Stimulated activated CD4-positive, alpha-beta T cell treated with anti-CD3 and anti-CD28 coated beads, Interleukin-1b, Interleukin-23, amount 100 ng/mL, for 1 hour (primary cell): Measurements from ENCODE around the gene SYT2.
"Not testable (repeated sequence)": the region's sequence is repeated elsewhere in the genome, so short reads cannot be mapped to it uniquely, and the experiment has no call there.

Source experiments
- DNase-seq, 2 donors: peaks; one replicate each; pipeline ENCODE4 v3.0.0-alpha.2; 2020; ENCODE audit warnings: low read depth in 2 of 2

The SYT2 gene

DNA sequence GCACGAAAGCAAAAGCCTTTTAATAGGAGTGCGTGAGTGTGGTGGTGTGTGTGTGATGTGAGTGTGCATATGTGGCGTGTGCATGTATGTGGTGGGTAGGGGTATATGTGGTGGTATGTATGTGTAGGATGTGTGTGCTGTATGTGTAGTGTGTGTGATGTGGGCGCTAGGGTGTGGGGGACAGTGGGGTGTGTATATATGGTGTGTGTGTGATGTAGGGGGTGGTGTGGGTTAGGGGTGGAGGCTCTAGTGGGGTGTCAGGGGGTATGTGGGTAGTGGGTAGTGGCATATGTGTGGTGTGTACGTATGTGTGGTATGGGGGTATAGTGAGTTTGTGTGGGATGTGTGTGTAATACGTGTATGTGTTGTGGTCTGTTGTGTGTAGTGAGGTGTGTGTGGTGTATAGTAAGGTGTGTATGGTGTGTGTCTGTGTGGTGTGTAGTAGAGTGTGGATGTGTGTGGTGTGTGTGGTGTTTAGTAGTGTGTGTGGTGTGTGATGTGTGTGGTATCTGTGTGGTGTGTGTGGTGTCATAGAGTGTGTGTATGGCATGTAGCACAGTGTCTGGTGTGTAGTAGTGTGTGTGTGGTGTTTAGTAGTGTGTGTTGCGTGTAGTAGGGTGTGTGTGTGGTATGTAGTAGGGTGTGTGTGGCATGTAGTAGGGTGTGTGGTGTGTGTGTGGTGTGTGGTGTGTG is 86.0 kb downstream of the SYT2 start:
- DNase-seq = no peak

DNA sequence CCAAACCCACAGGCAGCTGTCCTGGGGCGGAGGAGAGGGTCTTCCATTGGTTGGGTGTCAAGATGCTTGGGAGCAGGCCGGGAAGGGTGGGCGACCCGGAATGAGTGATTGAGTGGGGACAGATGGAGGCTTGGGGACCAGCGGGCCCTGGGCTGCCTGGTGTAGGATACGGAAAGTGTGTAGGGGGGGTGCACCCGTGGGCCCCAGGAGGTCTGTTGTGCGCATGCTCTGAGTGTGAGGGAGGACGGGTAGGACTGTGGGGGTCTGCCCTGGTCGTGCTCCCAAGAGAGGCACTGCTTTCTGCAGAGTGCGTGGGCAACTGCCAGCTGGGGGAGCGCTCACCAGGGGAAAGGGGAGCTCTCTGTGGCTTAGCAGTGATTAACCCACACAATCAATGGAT is 86.8 kb downstream of the SYT2 start:
- not testable (repeated sequence) for DNase-seq

DNA sequence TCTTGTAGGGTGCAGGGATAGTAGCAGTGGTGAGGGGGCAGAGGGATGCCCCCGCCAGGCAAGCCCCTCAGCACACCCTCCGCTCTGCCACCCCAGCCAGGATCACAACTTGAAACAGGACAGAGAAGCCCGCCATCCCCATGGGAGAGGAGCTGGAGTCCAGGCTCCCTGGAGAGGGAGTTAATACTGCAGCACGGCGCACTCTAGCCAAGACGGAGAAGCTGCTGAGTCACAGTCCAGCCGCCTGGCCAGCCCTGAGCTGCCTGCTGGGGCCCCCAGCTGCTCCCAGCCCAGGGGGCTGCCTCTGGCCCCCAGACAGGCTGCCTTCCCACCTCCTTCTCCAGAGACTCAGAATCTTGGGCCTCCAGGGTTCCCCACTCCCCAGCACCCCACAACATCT is 87.2 kb downstream of the SYT2 start:
- no peak for DNase-seq

DNA sequence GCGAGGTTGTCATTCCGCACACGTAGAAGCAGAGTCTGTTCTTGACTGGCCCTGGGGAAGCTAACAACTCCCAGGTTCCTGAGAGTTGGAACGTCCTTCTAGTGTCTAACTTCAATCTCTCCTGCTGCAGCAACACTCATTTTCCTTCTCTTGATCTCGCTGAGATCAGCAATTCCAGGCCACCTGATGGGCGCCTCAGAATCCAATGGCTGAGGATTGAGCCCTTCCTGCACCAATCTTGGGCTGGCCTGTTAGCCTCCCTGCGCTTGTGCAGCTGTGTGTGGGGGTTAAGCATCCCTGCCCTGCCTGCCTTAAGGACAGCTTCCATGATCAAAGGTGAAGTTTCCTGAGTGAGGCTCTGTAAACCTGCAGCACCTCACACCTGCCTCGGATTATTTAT is 87.9 kb downstream of the SYT2 start:
- no peak for DNase-seq

GRCh38 chr1:202621446-202621845 is 88.8 kb downstream of the SYT2 start:
- DNase-seq = no peak

GRCh38 chr1:202620036-202620435 is 90.2 kb downstream of the SYT2 start:
- DNase-seq = not testable (repeated sequence)

- no peak for DNase-seq
These were observed 90.7 kb downstream of the SYT2 start for GRCh38 chr1:202619505-202619904.

DNA sequence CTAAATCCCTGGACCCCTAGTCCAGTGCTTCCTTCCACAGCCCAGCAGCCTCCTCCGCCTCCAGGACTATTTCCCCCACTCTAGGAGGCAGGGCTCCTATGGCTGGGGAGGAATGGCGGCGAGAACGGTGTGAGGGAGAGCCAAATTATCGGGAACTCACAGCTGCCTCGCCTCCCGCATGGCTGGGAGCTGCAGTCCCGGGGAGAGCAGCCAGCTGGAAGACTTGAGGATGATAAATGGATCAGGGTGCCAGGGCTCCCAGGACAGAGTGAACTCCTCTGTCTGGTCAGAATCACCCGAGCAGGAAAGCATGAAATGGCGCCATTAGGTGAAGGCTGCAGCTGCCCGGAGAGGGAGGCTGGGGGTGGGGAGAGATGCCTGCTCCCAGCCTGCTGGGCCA is 91.2 kb downstream of the SYT2 start:
- DNase-seq = not testable (repeated sequence)

GRCh38 chr1:202616355-202616915 is 93.8 kb downstream of the SYT2 start:
- no peak for DNase-seq

GRCh38 chr1:202615501-202616354 is 94.5 kb downstream of the SYT2 start:
- DNase-seq = no peak

DNA sequence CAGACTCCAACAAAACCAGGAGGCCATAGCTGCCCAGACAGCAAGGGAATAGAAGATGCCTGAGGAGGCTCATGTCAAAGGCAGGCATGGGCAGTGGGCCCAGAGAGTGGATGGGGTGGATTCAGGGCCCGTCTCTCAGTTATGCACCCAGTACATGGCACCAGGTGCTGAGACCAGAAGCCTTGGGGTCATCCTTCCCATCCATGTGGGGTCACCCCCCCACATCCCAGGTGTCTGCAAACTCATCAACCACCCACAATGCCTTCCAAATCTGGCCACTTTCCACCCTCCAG is 95.1 kb downstream of the SYT2 start:
- DNase-seq = not testable (repeated sequence)

- DNase-seq = not testable (repeated sequence)
These were observed 95.7 kb downstream of the SYT2 start for GRCh38 chr1:202614363-202615207.

- no peak for DNase-seq
These were observed 96.7 kb downstream of the SYT2 start for GRCh38 chr1:202613571-202613970.

DNA sequence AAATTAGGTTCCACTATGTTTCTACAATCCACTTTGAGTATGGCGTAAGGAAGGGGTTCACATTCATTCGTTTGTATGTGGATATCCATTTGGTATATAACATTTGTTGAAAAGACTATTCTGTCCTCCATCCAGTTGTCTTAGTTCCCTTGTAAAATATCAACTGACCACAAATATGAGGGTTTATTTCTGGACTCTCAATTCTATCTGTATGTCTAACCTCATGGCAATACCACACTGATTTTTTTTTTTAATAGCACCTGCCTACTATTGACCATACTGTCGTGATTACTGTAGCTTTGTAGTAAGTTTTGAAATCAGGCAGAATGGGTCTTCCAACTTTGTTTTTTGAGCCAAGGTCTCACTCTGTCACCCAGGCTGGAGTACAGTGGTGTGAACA is 98.2 kb downstream of the SYT2 start:
- DNase-seq = not testable (repeated sequence)

GRCh38 chr1:202605515-202605914 is 104.7 kb downstream of the SYT2 start:
- no peak for DNase-seq

DNA sequence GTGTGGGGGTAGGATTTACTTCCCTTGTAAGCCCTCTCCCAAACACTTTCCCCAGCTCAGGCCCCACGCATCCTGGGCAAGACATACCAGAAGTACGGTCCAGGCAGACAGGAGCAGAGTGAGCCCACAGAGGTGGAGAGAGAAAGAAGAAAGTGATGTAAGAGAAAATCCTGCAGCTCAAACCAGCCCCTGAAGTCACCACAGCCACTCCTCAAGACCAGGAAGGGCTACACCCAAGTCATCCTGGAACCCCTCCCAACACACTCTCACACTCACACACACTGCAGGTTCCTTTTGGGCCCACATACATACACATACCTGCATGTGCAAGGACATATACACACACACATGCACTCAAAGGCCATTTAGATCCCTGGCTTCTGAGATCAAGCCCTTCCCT is 106.8 kb downstream of the SYT2 start:
- DNase-seq = no peak

DNA sequence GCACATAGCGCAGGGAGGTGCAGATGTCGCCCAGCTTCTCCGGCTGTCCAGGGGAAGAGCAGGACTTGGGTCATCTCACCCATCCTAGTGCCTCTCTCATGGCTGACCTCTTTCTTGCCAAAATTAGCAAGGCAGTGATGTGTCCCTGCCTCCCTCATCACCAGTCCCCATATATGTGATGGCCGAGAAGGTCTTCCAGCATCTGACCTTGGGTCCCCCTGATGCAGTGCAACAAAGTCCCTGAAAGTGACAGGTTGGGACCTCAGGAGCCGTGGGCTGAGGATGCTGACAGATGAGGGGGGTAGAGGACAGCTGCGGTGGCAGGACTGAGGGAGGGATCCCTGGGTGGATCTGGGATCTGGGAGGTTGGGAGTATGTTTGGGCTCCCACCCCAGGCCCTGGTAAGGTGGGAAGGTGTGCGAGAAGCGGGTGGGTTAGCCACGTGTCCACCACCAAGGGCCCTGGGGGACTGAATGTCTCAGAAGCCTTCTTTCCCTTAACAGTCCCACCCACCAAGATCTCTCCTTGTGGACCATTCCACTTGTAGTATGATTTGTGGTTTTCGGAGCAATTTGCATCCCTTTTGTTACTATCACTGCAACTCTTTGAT is 109.7 kb downstream of the SYT2 start:
- no peak for DNase-seq

DNA sequence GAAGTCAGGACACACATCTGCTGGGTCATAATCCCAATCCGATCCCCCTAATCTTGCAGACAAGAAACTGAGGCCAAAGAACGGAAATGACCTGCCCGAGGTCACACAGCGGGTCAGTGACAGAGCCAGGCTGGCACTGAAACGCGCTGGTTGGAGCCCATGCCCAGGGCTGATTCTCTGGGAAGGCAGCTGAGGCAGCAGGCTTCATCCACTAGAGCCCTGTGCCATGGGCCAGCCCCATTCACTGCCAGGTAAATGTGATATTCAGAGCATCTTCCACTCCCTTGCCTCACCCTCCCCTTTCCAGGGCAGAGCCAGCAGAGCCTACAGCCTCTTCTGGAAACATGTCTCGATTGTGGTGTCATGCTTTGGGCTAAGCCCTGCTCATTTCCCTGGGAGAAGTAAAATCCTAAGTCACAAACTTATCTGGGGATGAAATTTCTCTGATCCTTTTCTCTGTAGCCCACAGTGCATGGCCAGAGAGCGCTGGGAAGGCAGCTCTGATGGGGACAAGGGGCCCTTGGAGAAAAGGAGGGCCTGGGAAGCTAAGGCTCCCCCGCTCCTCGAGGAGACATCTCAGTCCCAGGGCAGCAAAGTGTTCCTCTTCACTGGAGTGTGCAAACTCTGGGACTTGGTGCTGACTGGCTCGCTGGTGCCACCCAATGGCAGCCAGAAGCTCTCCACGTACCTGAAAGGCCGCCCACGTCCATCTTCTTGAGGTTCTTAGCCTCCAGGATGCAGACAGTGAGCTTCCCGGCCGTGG is 110.4 kb downstream of the SYT2 start:
- DNase-seq = no peak

DNA sequence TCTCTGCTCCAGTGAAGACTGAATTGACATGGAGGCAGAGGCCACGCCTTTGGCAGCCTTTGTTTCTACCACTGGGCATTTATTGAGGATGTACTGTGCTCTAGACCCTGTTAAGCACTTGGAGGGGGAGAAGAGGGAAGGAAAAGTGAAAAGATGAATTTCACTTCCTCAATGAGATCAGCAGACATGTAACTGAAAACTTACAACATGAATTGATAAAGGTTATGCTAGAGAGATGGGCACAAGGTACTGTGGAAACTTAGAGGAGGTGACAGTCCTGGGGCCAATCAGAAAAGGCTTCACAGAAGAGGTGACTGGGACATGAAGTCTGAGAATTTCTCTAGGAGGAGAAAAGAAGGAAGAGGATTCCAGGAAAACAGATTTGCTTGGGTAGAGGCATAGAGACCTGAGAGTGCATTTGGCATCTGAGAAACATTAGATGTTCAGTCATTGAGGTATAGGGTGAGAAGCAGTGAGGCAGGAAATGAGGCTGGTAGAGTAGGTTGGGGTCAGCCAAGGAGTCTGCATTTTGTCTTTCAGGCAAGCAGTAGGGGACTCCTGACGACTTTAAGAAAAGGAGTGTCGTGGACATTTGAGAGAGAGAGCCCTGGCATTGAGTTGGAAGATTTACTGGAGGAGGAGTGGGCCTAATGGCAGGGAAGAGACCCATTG is 113.0 kb downstream of the SYT2 start:
- DNase-seq = no peak

- no peak for DNase-seq
These were observed 113.6 kb downstream of the SYT2 start for GRCh38 chr1:202596638-202597037.
